H1 (cell line): Measurements from ENCODE around the gene NSUN7. TPM values are rescaled to one million over a fixed set of nuclear protein-coding genes. Genes with fewer than 3 reads are reported as not detected.

ENCODE experiments used
- CTCF ChIA-PET: fragments of 300-600 bp; sonication (Branson Sonifier 250); formaldehyde crosslinking; loops from one replicate; lab custom pipeline; 2021; ENCODE audit not compliant: partially characterized antibody; lab: Charles Lee
- POLR2A ChIA-PET: fragments of 300-600 bp; sonication (Branson Sonifier 250); formaldehyde crosslinking; loops from one replicate; lab custom pipeline; 2021; ENCODE audit warnings: inconsistent platforms; ENCODE audit not compliant: partially characterized antibody; lab: Charles Lee
- DNase-seq, 2 experiments: peaks; one replicate each; pipeline versions ENCODE4 v3.0.0 to v3.0.0-alpha.2; 2010 to 2022; ENCODE audit warnings: low spot score in 2 of 2, low read depth in 1 of 2, mixed read lengths in 1 of 2
- FAIRE-seq: peaks from 2 replicates; lab custom pipeline; 2011; peaks lifted over from hg19 to GRCh38; lab: Jason Lieb, UNC
- H2AFZ ChIP-seq: 2 replicates; pipeline ENCODE4 v1.8.1; 2012; ENCODE audit warnings: low read length, inconsistent platforms
- H2AK5ac ChIP-seq: 2 replicates; pipeline ENCODE4 v1.6.1; 2013; ENCODE audit warnings: low read depth, low read length
- H2BK120ac ChIP-seq: replicated peaks from 2 replicates; pipeline ENCODE3; 2013; ENCODE audit warnings: low read depth, low read length, inconsistent platforms
- H2BK12ac ChIP-seq: 2 replicates; pipeline ENCODE4 v1.6.1; 2013; ENCODE audit warnings: low read depth, low read length
- H2BK15ac ChIP-seq: 2 replicates; pipeline ENCODE4 v1.6.1; 2013; ENCODE audit warnings: low read length
- H2BK20ac ChIP-seq: 2 replicates; pipeline ENCODE4 v1.6.1; 2013; ENCODE audit warnings: low read length
- H2BK5ac ChIP-seq: 2 replicates; pipeline ENCODE4 v1.6.1; 2013; ENCODE audit warnings: low read depth, low read length
- H3K14ac ChIP-seq: 2 replicates; pipeline ENCODE4 v1.6.1; 2013; ENCODE audit warnings: inconsistent platforms; ENCODE audit not compliant: insufficient read length
- H3K18ac ChIP-seq: 2 replicates; pipeline ENCODE4 v1.6.1; 2013; ENCODE audit warnings: low read length; ENCODE audit errors: extremely low read depth
- H3K23ac ChIP-seq: 2 replicates; pipeline ENCODE4 v1.6.1; 2013; ENCODE audit warnings: inconsistent platforms; ENCODE audit not compliant: insufficient read length
- H3K23me2 ChIP-seq: 2 replicates; pipeline ENCODE4 v1.6.1; 2013; ENCODE audit warnings: low read depth, low read length
- H3K27ac ChIP-seq: 2 replicates; pipeline ENCODE4 v1.6.1; 2011; ENCODE audit warnings: low read depth, low read length, inconsistent platforms
- H3K27me3 ChIP-seq, 4 experiments: replicated peaks in 1 of 4; 1 replicate in 1 of 4; 2 replicates in 3 of 4; pipeline versions ENCODE4 v1.6.1 to v1.8.1; 2011 to 2013; ENCODE audit warnings: low read length in 3 of 4, mild to moderate bottlenecking in 3 of 4, inconsistent platforms in 2 of 4, mixed read lengths in 2 of 4, moderate library complexity in 1 of 4; ENCODE audit not compliant: control insufficient read depth in 3 of 4, insufficient read depth in 3 of 4; ENCODE audit errors: extremely low read depth in 1 of 4
- H3K36me3 ChIP-seq, 4 experiments: 2 replicates each; pipeline versions ENCODE4 v1.6.1 to v1.8.1; 2011 to 2013; ENCODE audit warnings: mild to moderate bottlenecking in 4 of 4, low read length in 3 of 4, moderate library complexity in 2 of 4, control low read depth in 1 of 4, inconsistent platforms in 1 of 4; ENCODE audit not compliant: insufficient read depth in 4 of 4, control insufficient read depth in 2 of 4
- H3K4ac ChIP-seq: replicated peaks from 2 replicates; pipeline ENCODE3; 2013; ENCODE audit warnings: low read length, low read depth, mixed read lengths, inconsistent platforms; ENCODE audit not compliant: insufficient read length
- H3K4me1 ChIP-seq, 4 experiments: replicated peaks in 1 of 4; 1 replicate in 1 of 4; 2 replicates in 3 of 4; pipeline versions ENCODE4 v1.6.1 to v1.8.1; 2011 to 2013; ENCODE audit warnings: low read length in 3 of 4, inconsistent platforms in 2 of 4, mixed read lengths in 1 of 4; ENCODE audit not compliant: insufficient read depth in 4 of 4, control insufficient read depth in 3 of 4
- H3K4me2 ChIP-seq, 2 experiments: 2 replicates each; pipeline versions ENCODE4 v1.6.1 to v1.8.1; 2011 to 2013; ENCODE audit warnings: low read depth in 2 of 2, low read length in 2 of 2, control low read depth in 1 of 2, inconsistent platforms in 1 of 2, mild to moderate bottlenecking in 1 of 2; ENCODE audit not compliant: insufficient read depth in 1 of 2
- H3K4me3 ChIP-seq, 4 experiments: fragments of 200-600, 300-600 bp in 1 of 4; sonication (generic), shearing (Covaris generic), sonication (Bioruptor Twin) in 1 of 4; 2 replicates each; pipeline versions ENCODE4 v1.5.1 to v1.8.1; 2011 to 2016; ENCODE audit warnings: low read length in 4 of 4, low read depth in 3 of 4, control low read depth in 2 of 4, inconsistent platforms in 2 of 4, mild to moderate bottlenecking in 2 of 4, mixed read lengths in 1 of 4, moderate library complexity in 1 of 4; ENCODE audit not compliant: insufficient read depth in 2 of 4; ENCODE audit errors: extremely low read depth in 1 of 4
- H3K56ac ChIP-seq: replicated peaks from 2 replicates; pipeline ENCODE3; 2013; ENCODE audit warnings: low read depth, mild to moderate bottlenecking, mixed read lengths, low read length, inconsistent platforms; ENCODE audit not compliant: insufficient read length
- H3K79me1 ChIP-seq: 2 replicates; pipeline ENCODE4 v1.6.1; 2013; ENCODE audit warnings: low read depth, low read length, control low read depth
- H3K79me2 ChIP-seq, 2 experiments: 2 replicates each; pipeline versions ENCODE4 v1.6.1 to v1.8.1; 2012 to 2013; ENCODE audit warnings: low read length in 2 of 2, mild to moderate bottlenecking in 2 of 2, inconsistent platforms in 1 of 2; ENCODE audit not compliant: insufficient read depth in 2 of 2, control insufficient read depth in 1 of 2
- H3K9ac ChIP-seq, 4 experiments: replicated peaks in 1 of 4; 1 replicate in 1 of 4; 2 replicates in 3 of 4; pipeline versions ENCODE4 v1.6.1 to v1.8.1; 2011 to 2013; ENCODE audit warnings: low read depth in 3 of 4, low read length in 3 of 4, control low read depth in 2 of 4, mild to moderate bottlenecking in 2 of 4, moderate library complexity in 2 of 4, inconsistent platforms in 1 of 4; ENCODE audit errors: extremely low read depth in 1 of 4
- H3K9me3 ChIP-seq, 2 experiments: 2 replicates each; pipeline versions ENCODE4 v1.6.1 to v1.8.1; 2012 to 2013; ENCODE audit warnings: mild to moderate bottlenecking in 2 of 2, moderate library complexity in 2 of 2, control low read depth in 1 of 2, inconsistent platforms in 1 of 2, low read depth in 1 of 2, low read length in 1 of 2, mixed read lengths in 1 of 2; ENCODE audit not compliant: insufficient read depth in 2 of 2
- H4K20me1 ChIP-seq, 2 experiments: replicated peaks in 1 of 2; 2 replicates each; pipeline versions ENCODE3 to v1.8.1; 2011 to 2013; ENCODE audit warnings: inconsistent platforms in 2 of 2, low read length in 2 of 2, mild to moderate bottlenecking in 1 of 2; ENCODE audit not compliant: insufficient read depth in 2 of 2, control insufficient read depth in 1 of 2
- H4K5ac ChIP-seq: 2 replicates; pipeline ENCODE4 v1.6.1; 2013; ENCODE audit warnings: low read length, low read depth, mixed read lengths, inconsistent platforms; ENCODE audit not compliant: insufficient read length
- H4K8ac ChIP-seq: 2 replicates; pipeline ENCODE4 v1.8.0; 2013; ENCODE audit warnings: mild to moderate bottlenecking, moderate library complexity, low read length, inconsistent platforms; ENCODE audit not compliant: insufficient read depth; ENCODE audit errors: extremely low read depth
- H4K91ac ChIP-seq: replicated peaks from 2 replicates; pipeline ENCODE3; 2013; ENCODE audit warnings: low read length, mixed read lengths, inconsistent platforms; ENCODE audit not compliant: insufficient read length
- BCL11A ChIP-seq, 2 experiments: IDR thresholded peaks; one replicate each; pipeline ENCODE4 v1.6.1; 2011; ENCODE audit warnings: low read depth in 2 of 2, low read length in 2 of 2, mild to moderate bottlenecking in 2 of 2
- HDAC2 ChIP-seq, 2 experiments: fragments of 300-600 bp in 1 of 2; sonication (generic) in 1 of 2; IDR thresholded peaks; 2 replicates each; pipeline ENCODE4 v1.6.1; 2011 to 2012; ENCODE audit warnings: low read depth in 2 of 2, low read length in 2 of 2, mild to moderate bottlenecking in 2 of 2, moderate library complexity in 2 of 2, borderline replicate concordance in 1 of 2, inconsistent platforms in 1 of 2
- JUN ChIP-seq: IDR thresholded peaks from 2 replicates; pipeline ENCODE4 v1.6.1; 2011; ENCODE audit warnings: low read depth, mild to moderate bottlenecking, improper control_type of control experiment, low read length
- KDM5A ChIP-seq: fragments of 200-600 bp; IDR thresholded peaks from 2 replicates; pipeline ENCODE4 v1.7.1; 2012; ENCODE audit warnings: mild to moderate bottlenecking, low read length, inconsistent platforms, mixed read lengths
- MAFK ChIP-seq: IDR thresholded peaks from 2 replicates; pipeline ENCODE4 v1.6.1; 2012; ENCODE audit warnings: low read depth, mild to moderate bottlenecking, improper control_type of control experiment, low read length
- POU5F1 ChIP-seq: IDR thresholded peaks from 2 replicates; pipeline ENCODE4 v1.6.1; 2011; ENCODE audit warnings: low read depth, mild to moderate bottlenecking, low read length, moderate library complexity
- RFX5 ChIP-seq: IDR thresholded peaks from 2 replicates; pipeline ENCODE4 v1.6.1; 2011; ENCODE audit warnings: low read depth, low read length, improper control_type of control experiment, borderline replicate concordance
- RXRA ChIP-seq: IDR thresholded peaks from 2 replicates; pipeline ENCODE4 v1.6.1; 2011; ENCODE audit warnings: low read depth, mild to moderate bottlenecking, low read length, moderate library complexity; ENCODE audit not compliant: insufficient read depth
- SIRT6 ChIP-seq: IDR thresholded peaks from one replicate; pipeline ENCODE4 v1.7.1; 2012; ENCODE audit warnings: low read length, inconsistent platforms
- TAF1 ChIP-seq: IDR thresholded peaks from 2 replicates; pipeline ENCODE4 v1.6.1; 2011; ENCODE audit warnings: mild to moderate bottlenecking, low read depth, low read length
- USF2 ChIP-seq: IDR thresholded peaks from 2 replicates; pipeline ENCODE4 v1.6.1; 2011; ENCODE audit warnings: low read length, improper control_type of control experiment
- YY1 ChIP-seq: IDR thresholded peaks from 2 replicates; pipeline ENCODE4 v1.6.1; 2011; ENCODE audit warnings: low read depth, mild to moderate bottlenecking, low read length
- WGBS, 2 experiments: shearing (Covaris generic) in 1 of 2; methylation state at CpG; one replicate each; pipeline versions ENCODE4 v1.1.6 to v1.1.7; 2013 to 2015; ENCODE audit warnings: low lambda C conversion rate in 2 of 2, mixed read lengths in 2 of 2, inconsistent platforms in 1 of 2, low coverage in 1 of 2, missing lambda C conversion rate in 1 of 2; ENCODE audit not compliant: insufficient replicate concordance in 2 of 2, insufficient coverage in 1 of 2, insufficient read length in 1 of 2; ENCODE audit errors: extremely low coverage in 1 of 2, missing lambda C conversion rate in 1 of 2; 5-methylcytosine and 5-hydroxymethylcytosine counted together
- polyA plus RNA-seq, 7 experiments: library from polyadenylated mRNA; depleted of rRNA in 3 of 7; stranded (reverse) in 5 of 7; unstranded in 2 of 7; fragments of >200 nt in 5 of 7; fragments of 200-250 nt in 2 of 7; gene quantifications; 1 replicate in 5 of 7; 2 replicates in 1 of 7; 4 replicates in 1 of 7; pipeline versions ENCODE4 v1.2.1 to v1.2.3, GENCODE V29; 2011 to 2013; ENCODE audit warnings: missing spikeins in 2 of 7, mixed read lengths in 2 of 7
- total RNA-seq: library from RNA; stranded (reverse); fragmentation: NEBNext Ultra II Directional; extraction: Animal tissue kit (Norgen Biotek cat#: 25700); gene quantifications from 2 replicates; pipeline ENCODE4 v1.2.1, GENCODE V29; 2021
- TF ChIP-seq, protein P1 (sequence below): IDR thresholded peaks from 2 replicates; pipeline ENCODE4 v1.6.1; 2012; ENCODE audit warnings: inconsistent platforms

Gene NSUN7
- total and polyA plus RNA-seq, 2 of the 8 experiments (the other 6 are each of a cell fraction or from before 2014, with no cell fraction given), result 8.8 to 24.4 TPM

DNA sequence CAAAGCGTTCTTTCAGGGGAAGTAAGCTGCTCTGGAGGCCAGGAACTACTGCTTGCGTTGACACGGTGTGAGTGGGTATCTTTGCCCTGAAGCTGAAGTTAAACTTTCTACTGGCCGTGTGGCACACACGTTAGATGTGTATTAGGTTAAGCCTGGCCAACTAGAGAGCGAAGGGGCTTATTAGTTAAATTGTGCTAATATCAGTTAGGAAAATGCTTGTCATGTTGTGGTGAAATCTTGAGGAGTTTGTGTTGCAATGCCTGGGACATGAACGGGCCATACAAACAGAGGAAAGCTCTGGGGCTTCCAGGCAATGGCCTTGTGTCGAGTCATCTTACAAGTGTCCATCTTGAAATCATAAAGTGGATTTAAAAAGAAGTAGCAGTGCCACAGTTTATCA is 62.6 kb downstream of the NSUN7 start:
- Histone ChIP-seq H3K27me3 (no peaks in the 10 kb centered on the region), H3K4me1 (no peaks in the 10 kb centered on the region), H3K27ac (no peak overlapping the region), H3K9me3 (no peaks in the 10 kb centered on the region), H4K91ac (no peak overlapping the region), H2AFZ (no peak overlapping the region), H3K9ac (no peak overlapping the region), H3K23ac (no peak overlapping the region), H3K79me1 (no peaks in the 10 kb centered on the region), H3K4me3 (no peak overlapping the region), H3K36me3 (peaks cover 9 to 32% (median 22%) of the 10 kb centered on the region in 4 experiments), H2BK5ac (no peak overlapping the region), H3K14ac (no peak overlapping the region), H3K23me2 (no peaks in the 10 kb centered on the region; the same call in 1 of the 2 replicates), H2BK120ac (no peak overlapping the region), H3K4ac (no peak overlapping the region), H2BK20ac (no peak overlapping the region), H4K8ac (no peak overlapping the region), H4K5ac (no peak overlapping the region), H2AK5ac (no peak overlapping the region), H3K4me2 (no peak overlapping the region), H3K56ac (no peak overlapping the region), H2BK12ac (no peak overlapping the region), H4K20me1 (no peaks in the 10 kb centered on the region), H3K18ac (no peak overlapping the region), H3K79me2 (no peaks in the 10 kb centered on the region), H2BK15ac (no peak overlapping the region)
- FAIRE-seq (no peak), DNase-seq (no peak)
- 90% methylated on average over 8 of the region's 8 CpGs; no CpG with 5 or more reads in 1 of the 2 experiments for WGBS, 2 experiments
- CTCF ChIA-PET, result interaction anchor here (0.6 to 1.2 kb wide), 5 partner anchors 12 to 307 kb away, joined by 3 to 5 read pairs (median 3); no protein-coding TSS in a partner anchor
- POLR2A ChIA-PET, result interaction anchor here (0.9 to 1.2 kb wide), 3 partner anchors 31 to 63 kb away, joined by 3 to 4 read pairs (median 3); partner anchors contain the start of gene NSUN7
- TF ChIP-seq YY1 (no peak), RFX5 (no peak), JUN (no peak), SIRT6 (no peak), MAFK (no peak), USF2 (no peak), BCL11A (IDR thresholded peaks at IDR 0.05; ENCODE audit: low read depth in 2 of 2, low read length in 2 of 2) (no peak), HDAC2 (IDR thresholded peaks at IDR 0.05; ENCODE audit: borderline replicate concordance in 1 of 2, low read depth in 2 of 2, low read length in 2 of 2) (no peak), POU5F1 (no peak), RXRA (no peak), TAF1 (no peak), KDM5A (no peak)
- TF ChIP-seq, protein P1, sequence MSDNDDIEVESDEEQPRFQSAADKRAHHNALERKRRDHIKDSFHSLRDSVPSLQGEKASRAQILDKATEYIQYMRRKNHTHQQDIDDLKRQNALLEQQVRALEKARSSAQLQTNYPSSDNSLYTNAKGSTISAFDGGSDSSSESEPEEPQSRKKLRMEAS, result no peak
